GM19372 (cell line): ENCODE data around the gene NAA11.

ENCODE experiments used
- ATAC-seq: cut with Tn5 transposase; IDR thresholded peaks from one replicate; pipeline ENCODE4 v1.9.1; 2021; ENCODE audit warnings: mild to moderate bottlenecking, low read depth, moderate library complexity; ENCODE audit not compliant: unreplicated experiment

NAA11 gene

GRCh38 chr4:79325864-79326328, at the start of gene NAA11:
NAA11 (minus strand) TSS chr4:79326061; CDS start chr4:79325877, 184 bp downstream.
- ATAC-seq: no peak

- no peak for ATAC-seq
Observed at GRCh38 chr4:79370026-79370425, 44.2 kb upstream of the NAA11 start.

GRCh38 chr4:79367096-79367495, 41.2 kb upstream of the NAA11 start:
- ATAC-seq: no peak

- ATAC-seq: no peak
Observed at GRCh38 chr4:79366422-79366821, 40.6 kb upstream of the NAA11 start.

GRCh38 chr4:79364061-79364460, 38.2 kb upstream of the NAA11 start:
- ATAC-seq: no peak

- ATAC-seq: no peak
Observed at GRCh38 chr4:79362626-79363025, 36.8 kb upstream of the NAA11 start.

- no peak for ATAC-seq
Observed at GRCh38 chr4:79360006-79360405, 34.1 kb upstream of the NAA11 start.

- ATAC-seq: no peak
Observed at GRCh38 chr4:79358438-79358837, 32.6 kb upstream of the NAA11 start.

- ATAC-seq: no peak
Observed at GRCh38 chr4:79357365-79357764, 31.5 kb upstream of the NAA11 start.

GRCh38 chr4:79353075-79353474, 27.2 kb upstream of the NAA11 start:
- ATAC-seq: no peak

GRCh38 chr4:79348405-79348804, 22.5 kb upstream of the NAA11 start:
- ATAC-seq: no peak

- ATAC-seq: no peak
Observed at GRCh38 chr4:79341893-79342653, 16.2 kb upstream of the NAA11 start.

GRCh38 chr4:79340568-79340967, 14.7 kb upstream of the NAA11 start:
- ATAC-seq: no peak

GRCh38 chr4:79338148-79338547, 12.3 kb upstream of the NAA11 start:
- no peak for ATAC-seq

- no peak for ATAC-seq
Observed at GRCh38 chr4:79334783-79335182, 8.9 kb upstream of the NAA11 start.

- no peak for ATAC-seq
Observed at GRCh38 chr4:79334341-79334740, 8.5 kb upstream of the NAA11 start.

GRCh38 chr4:79331126-79331876, 5.4 kb upstream of the NAA11 start:
- ATAC-seq: no peak

GRCh38 chr4:79330720-79331119, 4.9 kb upstream of the NAA11 start:
- no peak for ATAC-seq

- no peak for ATAC-seq
Observed at GRCh38 chr4:79325436-79325835, 425 bp downstream of the NAA11 start.

GRCh38 chr4:79319975-79320374, 5.9 kb downstream of the NAA11 start:
- no peak for ATAC-seq

- no peak for ATAC-seq
Observed at GRCh38 chr4:79317711-79318110, 8.2 kb downstream of the NAA11 start.

- no peak for ATAC-seq
Observed at GRCh38 chr4:79315891-79316290, 10.0 kb downstream of the NAA11 start.
